Endothelial cell of umbilical vein (primary cell): ENCODE results near the gene HMGN5. TPM values are rescaled to one million over a fixed set of nuclear protein-coding genes. Genes with fewer than 3 reads are reported as not detected.

Experiments used
- BruUV-seq: library from RNA; stranded (reverse); fragments of 400-500 nt; replicated peaks from 2 replicates; lab custom pipeline; 2021; lab: Mats Ljungman, UMichigan
- CTCF ChIA-PET: fragments of 300-600, 350-600 bp; sonication (Branson Sonifier 250); formaldehyde crosslinking; loops from one replicate; lab custom pipeline; 2021; ENCODE audit warnings: antibody characterized with exemption, inconsistent platforms; lab: Charles Lee
- POLR2A ChIA-PET: fragments of 300-600, 350-600 bp; sonication (Branson Sonifier 250); formaldehyde crosslinking; loops from one replicate; lab custom pipeline; 2021; ENCODE audit warnings: antibody characterized with exemption, inconsistent platforms; lab: Charles Lee
- DNase-seq: peaks from one replicate; pipeline ENCODE4 v3.0.0-alpha.2; 2011; ENCODE audit warnings: low read depth, low spot score
- FAIRE-seq: peaks from 2 replicates; lab custom pipeline; 2011; peaks lifted over from hg19 to GRCh38; lab: Jason Lieb, UNC
- H2AFZ ChIP-seq: 2 replicates; pipeline ENCODE4 v1.6.0; 2012; ENCODE audit warnings: low read depth, low read length, control low read depth, inconsistent platforms
- H3K27ac ChIP-seq: 2 replicates; pipeline ENCODE4 v1.5.1; 2011; ENCODE audit warnings: low read depth, mild to moderate bottlenecking, control low read depth, low read length, moderate library complexity; ENCODE audit not compliant: insufficient read depth
- H3K27me3 ChIP-seq, 2 experiments: 2 replicates each; pipeline versions ENCODE4 v1.6.0 to v1.6.1; 2011; ENCODE audit warnings: low read length in 2 of 2, mixed read lengths in 1 of 2; ENCODE audit not compliant: control insufficient read depth in 2 of 2, insufficient read depth in 2 of 2
- H3K36me3 ChIP-seq, 2 experiments: 2 replicates in 1 of 2; 3 replicates in 1 of 2; pipeline ENCODE4 v1.5.1; 2011; ENCODE audit warnings: low read length in 2 of 2, mild to moderate bottlenecking in 1 of 2, moderate library complexity in 1 of 2; ENCODE audit not compliant: control insufficient read depth in 2 of 2, insufficient read depth in 2 of 2; ENCODE audit errors: extremely low read depth in 1 of 2
- H3K4me1 ChIP-seq: 3 replicates; pipeline ENCODE4 v1.5.1; 2011; ENCODE audit warnings: mild to moderate bottlenecking, low read length; ENCODE audit not compliant: control insufficient read depth, insufficient read depth; ENCODE audit errors: extremely low read depth
- H3K4me2 ChIP-seq: 2 replicates; pipeline ENCODE4 v1.6.1; 2011; ENCODE audit warnings: low read length, control low read depth, mixed read lengths; ENCODE audit not compliant: insufficient read depth
- H3K4me3 ChIP-seq, 3 experiments: fragments of 200-600 bp in 1 of 3; sonication (generic), shearing (Covaris generic) in 1 of 3; replicated peaks in 1 of 3; 2 replicates each; pipeline ENCODE4 v1.5.1; 2011 to 2016; ENCODE audit warnings: control low read depth in 3 of 3, low read length in 3 of 3, mild to moderate bottlenecking in 2 of 3, inconsistent platforms in 1 of 3, low read depth in 1 of 3, moderate library complexity in 1 of 3; ENCODE audit not compliant: insufficient read depth in 1 of 3
- H3K79me2 ChIP-seq: 2 replicates; pipeline ENCODE4 v1.6.0; 2012; ENCODE audit warnings: low read length, inconsistent platforms; ENCODE audit not compliant: control insufficient read depth, insufficient read depth
- H3K9ac ChIP-seq: replicated peaks from 2 replicates; pipeline ENCODE3; 2011; ENCODE audit warnings: low read length, control low read depth; ENCODE audit not compliant: insufficient read depth; ENCODE audit errors: extremely low read depth
- H3K9me1 ChIP-seq: replicated peaks from 3 replicates; pipeline ENCODE4 v1.6.0; 2011; ENCODE audit warnings: mild to moderate bottlenecking, low read length; ENCODE audit not compliant: control insufficient read depth, insufficient read depth; ENCODE audit errors: extremely low read depth
- H3K9me3 ChIP-seq: replicated peaks from 2 replicates; pipeline ENCODE4 v1.5.1; 2012; ENCODE audit warnings: low read length, inconsistent platforms; ENCODE audit not compliant: control insufficient read depth, insufficient read depth
- H4K20me1 ChIP-seq: replicated peaks from 2 replicates; pipeline ENCODE3; 2011; ENCODE audit warnings: mild to moderate bottlenecking, low read length; ENCODE audit not compliant: control insufficient read depth, insufficient read depth; ENCODE audit errors: extremely low read depth
- EZH2 ChIP-seq: IDR thresholded peaks from 2 replicates; pipeline ENCODE4 v1.6.1; 2012; ENCODE audit warnings: borderline replicate concordance, low read depth, mild to moderate bottlenecking, moderate library complexity, low read length, inconsistent platforms; ENCODE audit not compliant: severe bottlenecking
- FOS ChIP-seq: IDR thresholded peaks from 2 replicates; pipeline ENCODE4 v1.6.1; 2011; ENCODE audit warnings: mild to moderate bottlenecking, low read length, moderate library complexity, borderline replicate concordance; ENCODE audit not compliant: insufficient read depth
- GATA2 ChIP-seq: IDR thresholded peaks from 2 replicates; pipeline ENCODE4 v1.7.0; 2011; ENCODE audit warnings: low read depth, mild to moderate bottlenecking, moderate library complexity, mixed read lengths, low read length; ENCODE audit not compliant: insufficient read length, insufficient read depth
- JUN ChIP-seq: IDR thresholded peaks from 2 replicates; pipeline ENCODE4 v1.6.1; 2011; ENCODE audit warnings: borderline replicate concordance, low read depth; ENCODE audit not compliant: insufficient read length, insufficient read depth
- MYC ChIP-seq: IDR thresholded peaks from one replicate; pipeline ENCODE4 v1.6.1; 2011; ENCODE audit warnings: mild to moderate bottlenecking, low read depth, low read length
- POLR2A ChIP-seq: IDR thresholded peaks from 2 replicates; pipeline ENCODE4 v1.6.1; 2012; ENCODE audit warnings: low read depth, mild to moderate bottlenecking, control low read depth, low read length
- POLR2AphosphoS5 ChIP-seq: IDR thresholded peaks from 2 replicates; pipeline ENCODE4 v1.6.1; 2012; ENCODE audit warnings: low read depth, mild to moderate bottlenecking, control low read depth, low read length, moderate library complexity; ENCODE audit not compliant: insufficient read depth
- dilution Hi-C: fragments of 300-500 bp; cut with MboI; formaldehyde crosslinking; loops from one replicate; pipeline ENCODE4 v1.15.0; 2019; ENCODE audit warnings: low sequenced_read_pairs; ENCODE audit not compliant: extremely low pct_ligation_motif_present
- intact Hi-C: fragments of 100-400 bp; cut with micrococcal nuclease; formaldehyde crosslinking; loops from one replicate; pipeline ENCODE4 v1.10.0; 2022
- polyA plus RNA-seq, 4 experiments: library from polyadenylated mRNA; depleted of rRNA in 3 of 4; stranded (reverse) in 3 of 4; unstranded in 1 of 4; fragments of >200 nt; gene quantifications; 2 replicates each; pipeline versions ENCODE4 v1.2.1 to v1.2.3, GENCODE V29; 2011 to 2012; ENCODE audit warnings: missing spikeins in 1 of 4
- total RNA-seq: library from RNA; stranded (reverse); gene quantifications from 2 replicates; pipeline ENCODE4 v1.2.3, GENCODE V29; 2021
- TF ChIP-seq, protein P1 (sequence below), 2 donors: IDR thresholded peaks; 1 replicate in 1 of 2; 2 replicates in 1 of 2; pipeline ENCODE4 v1.5.1; 2011; ENCODE audit warnings: low read length in 2 of 2, mild to moderate bottlenecking in 2 of 2, moderate library complexity in 2 of 2, control low read depth in 1 of 2, inconsistent platforms in 1 of 2, low read depth in 1 of 2; ENCODE audit not compliant: insufficient read depth in 1 of 2; ENCODE audit errors: extremely low read depth in 1 of 2
- TF ChIP-seq, protein P2 (sequence below): IDR thresholded peaks from 2 replicates; pipeline ENCODE4 v1.6.1; 2011; ENCODE audit not compliant: insufficient read depth, insufficient read length

Gene HMGN5
- total and polyA plus RNA-seq, 2 donors (not counting 3 experiments of a cell fraction or from before 2014, with no cell fraction given), result 0.95 to 6.1 TPM

DNA sequence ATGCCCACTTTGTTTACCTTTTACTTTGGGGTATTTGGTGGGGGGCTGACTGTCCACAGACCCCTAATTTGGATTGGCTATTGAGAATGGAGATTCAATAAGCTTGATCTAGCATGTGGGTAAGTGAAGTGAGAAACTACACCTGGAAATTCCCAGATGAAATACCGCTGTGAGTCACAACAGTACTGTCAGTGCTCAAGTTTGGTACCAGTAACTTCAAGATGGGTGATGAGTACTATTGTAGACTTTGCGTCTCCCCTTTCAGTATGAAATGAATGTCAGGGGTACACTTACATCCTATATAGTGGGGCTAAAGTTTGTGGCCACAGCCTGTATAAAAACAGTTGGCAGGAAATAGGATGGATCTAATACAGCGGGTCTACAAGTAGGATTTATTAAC, 33.3 kb downstream of the HMGN5 start:
- Histone ChIP-seq H3K9me1 (no peaks in the 10 kb centered on the region), H3K4me1 (no peaks in the 10 kb centered on the region), H3K79me2 (no peaks in the 10 kb centered on the region), H3K4me2 (no peak overlapping the region), H3K9ac (no peak overlapping the region), H3K27ac (no peak overlapping the region), H2AFZ (no peak overlapping the region), H4K20me1 (no peaks in the 10 kb centered on the region), H3K9me3 (no peaks in the 10 kb centered on the region), H3K4me3 (no peak overlapping the region), H3K27me3 (no peaks in the 10 kb centered on the region), H3K36me3 (no peaks in the 10 kb centered on the region)
- TF ChIP-seq, protein P1, sequence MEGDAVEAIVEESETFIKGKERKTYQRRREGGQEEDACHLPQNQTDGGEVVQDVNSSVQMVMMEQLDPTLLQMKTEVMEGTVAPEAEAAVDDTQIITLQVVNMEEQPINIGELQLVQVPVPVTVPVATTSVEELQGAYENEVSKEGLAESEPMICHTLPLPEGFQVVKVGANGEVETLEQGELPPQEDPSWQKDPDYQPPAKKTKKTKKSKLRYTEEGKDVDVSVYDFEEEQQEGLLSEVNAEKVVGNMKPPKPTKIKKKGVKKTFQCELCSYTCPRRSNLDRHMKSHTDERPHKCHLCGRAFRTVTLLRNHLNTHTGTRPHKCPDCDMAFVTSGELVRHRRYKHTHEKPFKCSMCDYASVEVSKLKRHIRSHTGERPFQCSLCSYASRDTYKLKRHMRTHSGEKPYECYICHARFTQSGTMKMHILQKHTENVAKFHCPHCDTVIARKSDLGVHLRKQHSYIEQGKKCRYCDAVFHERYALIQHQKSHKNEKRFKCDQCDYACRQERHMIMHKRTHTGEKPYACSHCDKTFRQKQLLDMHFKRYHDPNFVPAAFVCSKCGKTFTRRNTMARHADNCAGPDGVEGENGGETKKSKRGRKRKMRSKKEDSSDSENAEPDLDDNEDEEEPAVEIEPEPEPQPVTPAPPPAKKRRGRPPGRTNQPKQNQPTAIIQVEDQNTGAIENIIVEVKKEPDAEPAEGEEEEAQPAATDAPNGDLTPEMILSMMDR (IDR thresholded peaks at IDR 0.05; ENCODE audit: extremely low read depth in 1 of 2, insufficient read depth in 1 of 2, low read depth in 1 of 2, low read length in 2 of 2), result no peak
- TF ChIP-seq, protein P2, sequence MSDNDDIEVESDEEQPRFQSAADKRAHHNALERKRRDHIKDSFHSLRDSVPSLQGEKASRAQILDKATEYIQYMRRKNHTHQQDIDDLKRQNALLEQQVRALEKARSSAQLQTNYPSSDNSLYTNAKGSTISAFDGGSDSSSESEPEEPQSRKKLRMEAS, result no peak
- no peak for TF ChIP-seq POLR2A
- TF ChIP-seq FOS, result no peak
- no peak for TF ChIP-seq GATA2
- TF ChIP-seq POLR2AphosphoS5, result no peak
- TF ChIP-seq MYC, result no peak
- no peak for TF ChIP-seq EZH2
- TF ChIP-seq JUN, result no peak
- POLR2A ChIA-PET, result no interaction called here
- BruUV-seq, result no TSS peak
- CTCF ChIA-PET, result no interaction called here
- intact Hi-C loops, result no loop called here
- DNase-seq (no peak), FAIRE-seq (no peak)
- dilution Hi-C loops, result no loop called here
